DMS53 treated with DMSO at 0.1 percent for 48 hours (cell line): ENCODE data around the gene MAMLD1.

Source experiments
- DNase-seq: peaks from one replicate; lab custom pipeline; 2025; ENCODE audit not compliant: unreplicated experiment; lab: John Stamatoyannopoulos, UW

MAMLD1 gene

DNA sequence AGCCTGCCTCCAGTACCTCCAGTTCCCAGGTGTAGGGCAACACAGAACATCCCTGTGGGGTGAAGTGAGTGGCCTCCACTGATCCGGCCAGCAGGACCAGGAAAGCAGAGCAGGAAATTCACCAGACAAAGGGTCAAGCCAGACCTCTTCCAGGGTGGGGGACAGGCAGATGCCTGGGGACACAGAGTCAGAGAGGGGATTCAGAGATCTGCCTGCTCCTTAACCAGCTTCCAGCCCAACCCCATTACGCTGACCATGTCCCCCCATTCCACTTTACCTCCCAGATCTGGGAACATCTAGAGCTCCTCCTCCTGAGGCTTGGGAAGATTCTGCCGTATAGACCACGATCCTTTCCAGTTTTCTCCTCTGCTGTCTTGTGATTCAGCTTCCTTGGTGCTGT, 132.4 kb downstream of the MAMLD1 start:
- no peak for DNase-seq

DNA sequence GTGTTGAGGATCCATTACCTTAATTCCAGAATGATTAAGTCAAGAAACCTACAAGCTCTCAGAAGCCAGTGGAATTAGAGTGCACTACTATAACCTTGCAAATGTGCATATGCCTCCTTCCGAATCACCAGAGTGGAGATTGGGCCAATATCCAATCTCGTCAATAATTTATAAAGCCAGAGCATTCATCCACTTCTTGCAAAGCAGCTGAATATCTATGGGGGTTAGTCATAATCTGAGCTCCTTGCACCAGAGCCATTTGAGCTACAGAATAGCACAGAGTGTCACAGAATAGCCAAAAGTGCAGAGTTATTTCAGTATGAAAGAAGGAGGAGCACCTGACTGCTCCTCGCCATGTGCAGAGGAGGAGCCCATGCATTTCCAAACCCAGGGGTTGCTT, 136.1 kb downstream of the MAMLD1 start:
- DNase-seq: no peak

DNA sequence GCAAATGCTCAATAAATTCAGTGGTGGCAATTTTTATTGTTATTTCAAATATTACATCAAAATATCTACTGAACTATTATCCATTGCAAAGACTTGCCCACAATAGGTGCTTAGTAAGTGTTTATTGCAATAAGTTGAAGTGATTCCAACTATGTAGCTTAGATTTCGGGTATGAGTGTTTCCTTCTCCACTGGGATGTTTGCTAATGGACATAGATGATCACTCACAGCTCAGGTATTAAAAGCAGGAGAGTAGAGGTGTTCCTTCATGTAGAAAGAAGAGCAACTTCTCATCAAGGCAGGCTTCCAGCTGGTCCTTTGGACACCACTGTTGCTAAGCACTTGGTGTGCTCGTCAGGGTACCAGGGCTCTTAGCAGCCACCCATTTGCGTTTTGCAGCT, 139.0 kb downstream of the MAMLD1 start:
- no peak for DNase-seq

DNA sequence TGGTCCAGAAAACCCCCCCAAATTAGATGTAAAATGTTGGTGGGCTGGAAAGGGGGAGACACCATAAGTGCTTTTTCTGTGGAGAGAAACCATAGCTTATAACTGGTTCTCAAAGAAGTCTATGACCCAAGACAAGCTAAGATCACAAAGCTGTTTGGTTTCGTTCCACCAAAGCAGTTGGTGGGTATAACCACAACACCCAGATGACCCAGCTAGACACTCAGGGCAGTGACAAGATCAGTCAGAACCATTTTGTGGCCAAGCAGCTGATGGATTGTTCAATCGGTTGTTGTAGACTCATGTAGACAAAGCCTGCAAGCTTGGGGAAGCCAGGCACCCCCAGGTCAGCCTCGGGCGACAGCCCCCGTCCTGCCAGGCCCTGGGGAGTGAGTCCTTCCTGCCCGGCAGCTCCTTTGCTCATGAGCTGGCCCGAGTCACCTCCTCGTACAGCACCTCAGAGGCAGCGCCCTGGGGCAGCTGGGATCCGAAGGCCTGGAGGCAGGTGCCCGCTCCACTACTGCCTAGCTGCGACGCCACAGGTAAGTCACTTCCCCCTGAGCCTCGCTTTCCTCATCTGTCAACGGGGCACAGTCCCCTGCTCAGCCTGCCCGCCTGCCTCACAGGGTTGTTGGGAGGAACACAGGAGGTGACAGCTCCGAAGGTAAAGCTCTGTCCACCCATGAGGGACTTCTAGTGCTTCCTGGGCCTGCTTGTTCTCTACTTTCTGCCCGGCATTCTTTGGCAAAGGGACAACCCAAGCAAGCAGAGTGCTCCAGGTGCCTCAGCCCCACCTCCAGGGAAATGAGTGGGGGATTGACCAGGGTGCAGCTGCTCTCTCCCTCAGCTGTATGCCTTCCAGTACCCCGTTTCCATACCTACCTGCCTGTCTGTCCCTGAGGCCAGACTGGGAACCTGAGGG, 140.1 kb downstream of the MAMLD1 start:
- DNase-seq: no peak

DNA sequence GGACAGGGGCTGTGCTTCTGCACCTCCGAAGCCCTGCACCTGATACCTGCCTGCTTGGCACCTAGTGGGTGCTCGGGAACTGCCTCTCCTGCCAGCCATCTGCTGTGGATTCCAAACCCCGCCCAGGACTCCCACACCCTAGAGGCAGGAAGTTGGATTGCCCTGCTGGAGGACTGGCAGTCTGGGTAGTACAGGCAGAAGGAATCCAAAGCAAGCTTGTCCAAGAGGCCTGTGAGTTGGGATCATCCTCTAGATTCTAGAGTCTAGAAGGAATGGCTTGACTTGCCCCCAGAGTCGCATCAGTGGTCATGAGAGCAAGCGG, 140.7 kb downstream of the MAMLD1 start:
- no peak for DNase-seq

DNA sequence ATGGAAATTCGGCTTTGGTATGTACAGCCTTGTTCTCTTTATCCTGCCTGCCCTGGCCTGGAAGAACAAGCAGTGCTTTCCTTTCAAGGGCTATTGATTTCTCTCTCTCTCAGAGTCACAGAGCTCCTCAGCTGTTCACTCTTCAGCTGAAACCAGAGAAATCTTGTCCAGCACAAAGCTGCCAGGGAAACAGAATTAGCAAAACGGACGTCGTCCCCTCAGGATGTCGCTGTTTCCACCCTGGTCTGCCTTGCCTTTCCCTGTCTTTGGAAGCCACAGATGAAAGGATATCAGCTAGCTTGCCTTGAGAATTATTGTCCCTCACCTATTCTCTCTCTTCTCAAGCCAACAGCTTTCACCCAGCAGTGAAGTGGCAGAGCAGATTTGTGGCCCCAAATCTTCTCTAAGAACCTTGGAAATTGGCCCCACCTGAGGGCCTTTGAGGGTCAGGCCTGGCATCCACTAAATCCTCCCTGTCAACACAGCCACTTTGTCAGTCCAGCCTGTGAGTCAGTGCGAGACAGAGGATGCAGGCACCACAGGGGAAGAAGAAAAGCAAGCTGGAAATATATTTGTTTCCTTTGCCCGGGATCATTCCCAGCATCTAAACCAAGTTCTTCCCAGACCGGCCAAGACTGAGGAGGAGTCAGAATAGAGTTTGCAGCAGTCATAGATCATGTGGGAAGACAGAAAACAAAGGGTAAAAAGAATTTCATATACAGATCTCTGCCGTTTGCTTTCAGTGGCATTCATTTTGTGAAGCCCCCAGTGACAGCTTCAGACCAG, 141.5 kb downstream of the MAMLD1 start:
- no peak for DNase-seq

DNA sequence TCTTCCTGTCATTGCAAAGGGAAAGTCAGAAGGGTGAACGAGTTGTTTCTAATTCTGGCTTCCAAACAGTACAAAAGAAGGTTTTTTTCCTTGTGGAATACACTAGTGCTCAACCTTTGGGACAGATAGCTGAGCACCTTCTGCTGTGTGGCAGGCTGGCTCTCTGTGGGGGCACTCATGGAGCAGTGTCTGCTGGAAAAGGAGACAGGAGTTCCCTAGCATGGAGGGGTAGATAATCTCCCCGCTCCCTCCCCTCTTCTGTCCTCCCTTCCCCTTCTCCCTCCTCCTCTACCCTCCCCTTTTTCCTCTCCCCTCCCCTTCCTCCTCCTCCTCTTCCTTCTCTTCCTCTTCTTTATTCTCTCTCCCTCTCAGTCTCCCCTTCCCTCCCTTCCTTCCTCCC, 142.9 kb downstream of the MAMLD1 start:
- DNase-seq: no peak

DNA sequence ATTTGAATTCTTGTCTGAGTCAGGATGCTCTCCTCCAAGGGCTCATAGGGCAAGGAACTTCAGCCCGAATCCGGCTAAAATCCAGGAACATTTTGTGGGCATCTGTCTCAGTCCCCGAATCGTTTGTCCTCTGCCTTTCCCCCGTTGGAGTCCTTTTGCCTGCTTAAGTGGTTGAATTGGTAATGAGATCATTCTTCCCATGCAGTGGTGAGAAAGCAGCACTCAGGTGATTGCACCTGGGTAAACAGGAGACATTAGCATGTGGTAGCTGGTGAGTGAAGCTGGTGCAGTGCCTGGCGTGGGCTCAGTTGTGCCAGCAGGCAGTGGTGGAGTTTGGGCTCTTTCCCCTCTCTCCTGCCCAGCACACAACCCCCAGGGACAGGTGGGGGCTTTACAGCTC, 143.4 kb downstream of the MAMLD1 start:
- DNase-seq: peak; percentile 40

DNA sequence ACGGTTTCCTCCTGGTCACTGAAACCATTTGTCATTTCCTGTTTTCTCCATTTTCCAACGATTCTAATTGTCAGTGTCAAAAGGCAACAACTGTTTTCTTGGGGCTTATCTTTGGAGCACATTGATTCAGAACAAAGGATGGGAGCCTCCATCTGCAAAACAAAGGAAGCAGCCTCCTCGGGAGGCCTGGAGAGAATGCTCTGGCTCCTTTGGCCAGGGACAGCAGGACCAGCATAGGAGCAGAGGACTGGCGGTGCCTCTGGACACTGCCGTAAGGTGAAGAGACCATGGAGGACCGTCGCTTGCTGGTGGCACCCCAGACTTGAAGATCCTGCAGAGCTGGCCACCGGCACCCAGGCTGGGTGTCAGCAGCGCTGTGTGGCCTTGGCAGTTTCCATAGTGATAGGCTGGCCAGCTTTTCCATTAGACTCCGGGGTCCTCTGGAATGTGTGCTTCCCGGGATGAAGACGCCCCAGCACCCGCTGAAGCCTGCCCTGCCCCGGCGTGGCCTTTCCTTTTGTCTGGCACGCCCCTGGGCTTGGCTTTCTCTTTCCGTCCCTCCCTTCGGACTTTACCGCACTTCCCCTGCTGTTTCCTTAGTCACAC, 144.2 kb downstream of the MAMLD1 start:
- no peak for DNase-seq

DNA sequence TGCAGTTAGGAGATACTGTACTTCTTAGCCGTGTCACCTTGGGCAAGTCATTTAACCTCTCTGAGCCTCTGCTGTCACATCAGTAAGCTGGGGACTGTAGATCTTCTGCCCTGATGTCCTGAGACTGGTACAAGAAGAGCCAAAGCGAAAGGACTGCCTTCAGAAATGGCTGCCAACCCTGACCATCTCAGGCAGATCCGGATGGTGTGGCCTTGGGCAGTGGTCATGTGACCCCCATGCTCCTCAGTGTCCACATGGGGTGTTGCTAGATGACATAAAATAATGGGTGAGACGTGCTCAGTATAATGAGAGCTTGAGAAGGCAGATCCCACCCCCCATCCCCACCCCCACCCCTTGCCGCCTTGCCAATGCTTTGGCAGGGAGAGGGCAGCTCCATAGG, 144.9 kb downstream of the MAMLD1 start:
- DNase-seq: no peak

DNA sequence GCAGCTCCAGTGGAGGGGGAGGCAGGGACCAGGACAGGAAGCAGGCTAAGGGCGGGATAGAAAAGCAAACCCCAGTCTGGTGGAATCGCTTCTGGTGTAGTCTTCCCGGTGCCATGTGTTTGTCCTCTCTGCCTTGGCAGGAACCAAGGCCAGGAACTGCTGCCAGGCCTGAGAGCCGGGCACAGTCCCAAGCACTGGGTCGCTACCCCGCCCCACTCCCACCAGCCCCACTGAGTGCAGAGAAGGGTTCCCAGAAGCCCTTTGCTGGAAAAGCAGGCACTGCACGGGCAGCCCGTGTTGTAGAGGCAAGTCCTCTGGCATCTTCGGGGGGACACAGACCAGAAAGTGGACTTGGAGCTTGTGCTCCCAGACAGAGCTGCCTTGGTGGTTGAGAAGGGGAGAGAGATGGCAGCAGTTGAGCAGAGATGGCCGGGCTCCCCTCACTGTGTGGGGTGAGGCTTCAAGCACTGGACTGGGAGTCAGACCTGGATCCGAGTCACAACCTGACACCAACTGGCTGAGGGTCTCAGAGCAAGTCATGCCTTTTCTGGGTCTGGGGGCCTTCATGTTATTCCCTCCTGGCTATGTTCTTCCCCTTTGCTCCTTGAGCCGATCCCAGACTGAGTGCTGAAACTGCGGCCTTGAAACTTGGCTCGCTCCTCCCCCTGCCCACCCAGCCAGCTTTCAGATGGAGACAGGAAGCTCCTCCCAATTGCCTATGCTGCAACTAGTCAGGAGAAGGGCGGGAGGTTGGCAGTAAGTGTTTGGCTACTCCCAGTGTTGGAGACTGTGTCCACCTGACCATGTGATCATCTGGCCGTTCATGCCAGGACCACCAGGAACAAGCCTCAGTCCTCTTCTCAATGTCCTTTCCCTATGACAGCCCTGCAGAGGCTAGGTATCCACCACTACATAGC, 145.6 kb downstream of the MAMLD1 start:
- no peak for DNase-seq

DNA sequence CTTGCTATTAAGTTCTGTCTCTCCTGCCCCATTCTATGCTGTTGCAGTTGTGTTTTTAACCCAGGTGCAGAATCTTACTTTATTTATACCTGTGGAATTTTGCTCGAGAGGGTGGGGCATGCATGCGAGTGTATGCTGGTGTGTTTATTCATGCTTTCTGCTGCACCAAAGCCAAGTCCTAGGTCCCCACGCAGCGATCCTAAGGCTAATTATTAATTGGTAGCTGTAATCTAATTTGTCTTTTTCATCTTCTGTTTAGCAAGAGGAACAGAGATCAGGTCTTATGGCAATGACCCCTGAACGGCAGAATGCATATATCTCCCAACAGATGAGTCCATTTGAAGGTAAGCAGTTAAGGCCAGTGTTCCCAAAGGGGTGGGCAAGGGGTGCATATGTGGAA, 146.6 kb downstream of the MAMLD1 start:
- DNase-seq: no peak

DNA sequence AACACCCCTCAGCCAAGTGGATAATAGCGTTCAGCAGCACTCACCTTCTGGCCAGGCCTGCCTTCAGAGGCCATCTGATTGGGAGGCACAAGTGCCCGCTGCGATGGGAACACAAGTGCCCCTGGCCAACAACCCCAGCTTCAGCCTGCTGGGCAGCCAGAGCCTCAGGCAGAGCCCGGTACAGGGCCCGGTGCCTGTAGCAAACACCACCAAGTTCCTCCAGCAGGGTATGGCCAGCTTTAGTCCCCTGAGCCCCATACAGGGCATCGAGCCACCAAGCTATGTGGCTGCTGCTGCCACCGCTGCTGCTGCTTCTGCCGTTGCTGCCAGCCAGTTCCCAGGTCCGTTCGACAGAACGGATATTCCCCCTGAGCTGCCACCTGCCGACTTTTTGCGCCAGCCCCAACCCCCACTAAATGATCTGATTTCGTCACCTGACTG, 149.4 kb downstream of the MAMLD1 start:
- DNase-seq: no peak

DNA sequence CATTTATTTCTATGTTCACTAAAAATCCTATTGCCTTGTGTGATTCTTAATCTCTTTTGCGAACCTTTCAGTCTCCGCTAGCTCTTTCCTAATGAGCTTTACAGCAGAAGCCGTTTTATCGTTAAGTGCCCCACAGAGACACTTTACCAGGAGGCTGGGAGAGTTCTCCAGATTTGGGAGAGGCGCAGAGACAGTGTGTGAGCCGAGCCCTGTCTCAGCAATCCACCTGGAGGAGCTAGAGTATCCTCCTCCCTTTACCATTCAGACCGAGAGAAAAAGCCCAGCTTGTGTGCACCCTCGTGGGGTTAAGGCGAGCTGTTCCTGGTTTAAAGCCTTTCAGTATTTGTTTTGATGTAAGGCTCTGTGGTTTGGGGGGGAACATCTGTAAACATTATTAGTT, 150.4 kb downstream of the MAMLD1 start:
- DNase-seq: no peak

DNA sequence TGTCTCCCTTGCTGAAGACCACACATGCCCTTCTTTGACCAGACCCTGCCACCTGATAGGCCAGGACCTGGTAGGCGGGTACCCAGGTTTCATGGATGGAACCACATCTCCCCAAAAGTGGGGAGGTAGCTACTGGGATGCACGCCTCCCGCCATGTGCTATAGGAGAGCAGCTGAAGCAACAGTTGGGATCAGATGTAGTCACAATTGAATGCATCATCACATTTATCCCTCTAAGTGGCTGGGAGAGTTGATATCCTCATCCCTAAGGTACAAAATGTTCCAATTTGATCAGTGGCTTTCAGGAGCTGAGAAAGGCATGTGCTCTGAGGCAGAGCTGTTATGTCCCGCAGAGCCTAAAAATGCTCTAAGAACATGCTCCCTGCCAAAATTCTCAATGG, 151.3 kb downstream of the MAMLD1 start:
- DNase-seq: no peak

DNA sequence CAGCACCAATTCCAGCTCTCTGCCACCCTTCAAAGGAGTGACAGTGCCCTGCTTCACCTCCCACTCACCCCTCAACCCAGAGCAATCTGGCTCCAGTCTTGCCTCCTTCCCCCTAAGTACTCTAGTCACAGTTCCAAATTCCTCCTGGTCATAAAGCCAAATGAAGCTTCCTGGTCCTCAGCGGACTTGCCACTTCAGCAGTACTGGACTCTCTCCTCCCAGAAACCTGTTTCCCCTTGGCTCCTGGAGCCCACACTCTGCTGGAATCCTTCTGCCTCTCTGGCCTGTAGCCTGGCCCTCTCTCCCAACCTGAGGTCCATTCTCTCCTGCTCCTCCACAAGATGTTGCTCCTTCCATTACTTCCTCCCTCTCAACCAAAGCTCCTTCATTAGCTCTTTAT, 152.7 kb downstream of the MAMLD1 start:
- DNase-seq: no peak

DNA sequence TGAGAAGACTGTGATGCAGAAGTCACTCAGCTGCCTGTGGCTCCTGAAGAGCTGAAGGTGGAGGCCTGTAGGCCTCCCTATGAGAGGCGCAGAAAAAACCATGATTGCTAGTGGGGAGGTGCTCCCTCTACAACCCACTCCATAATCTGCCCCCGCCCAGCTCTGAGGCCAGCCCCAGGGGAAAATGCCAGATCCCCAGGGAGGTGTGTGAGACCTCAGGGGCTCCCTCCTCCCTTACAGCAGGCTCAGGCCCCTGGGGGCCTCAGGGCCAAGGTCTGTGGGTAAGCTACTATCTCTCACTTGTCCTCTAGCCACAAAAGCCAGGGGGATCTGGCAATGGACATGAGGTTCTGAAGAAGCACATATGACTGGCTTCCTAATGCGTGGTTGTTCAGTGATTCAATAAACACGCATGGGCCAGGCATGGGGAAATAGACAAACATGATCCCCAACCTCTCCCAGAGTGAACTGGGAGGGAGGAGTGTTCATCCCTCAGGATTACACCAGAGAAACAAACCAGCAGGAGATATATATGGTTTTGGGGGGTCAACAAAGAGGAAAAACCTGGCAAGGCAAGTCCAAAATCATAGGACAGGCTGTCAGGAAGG, 154.3 kb downstream of the MAMLD1 start:
- no peak for DNase-seq

DNA sequence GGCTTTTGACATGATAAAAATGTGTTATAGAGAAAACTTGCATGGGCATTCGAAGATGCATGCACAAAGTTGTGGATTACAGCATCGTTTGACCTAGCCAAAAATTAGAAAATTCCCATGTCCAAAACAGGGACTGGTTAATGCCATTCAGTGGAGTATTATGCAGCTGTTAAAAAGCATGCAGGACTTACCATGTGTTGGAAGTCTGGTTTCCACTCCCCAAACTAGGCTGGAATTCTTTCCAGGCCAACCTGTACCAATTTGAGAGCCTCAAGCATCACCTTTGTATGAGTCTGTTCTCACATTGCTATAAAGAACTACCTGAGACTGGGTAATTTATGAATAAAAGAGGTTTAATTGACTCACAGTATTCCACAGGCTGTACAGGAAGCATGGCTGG, 159.4 kb downstream of the MAMLD1 start:
- DNase-seq: no peak

DNA sequence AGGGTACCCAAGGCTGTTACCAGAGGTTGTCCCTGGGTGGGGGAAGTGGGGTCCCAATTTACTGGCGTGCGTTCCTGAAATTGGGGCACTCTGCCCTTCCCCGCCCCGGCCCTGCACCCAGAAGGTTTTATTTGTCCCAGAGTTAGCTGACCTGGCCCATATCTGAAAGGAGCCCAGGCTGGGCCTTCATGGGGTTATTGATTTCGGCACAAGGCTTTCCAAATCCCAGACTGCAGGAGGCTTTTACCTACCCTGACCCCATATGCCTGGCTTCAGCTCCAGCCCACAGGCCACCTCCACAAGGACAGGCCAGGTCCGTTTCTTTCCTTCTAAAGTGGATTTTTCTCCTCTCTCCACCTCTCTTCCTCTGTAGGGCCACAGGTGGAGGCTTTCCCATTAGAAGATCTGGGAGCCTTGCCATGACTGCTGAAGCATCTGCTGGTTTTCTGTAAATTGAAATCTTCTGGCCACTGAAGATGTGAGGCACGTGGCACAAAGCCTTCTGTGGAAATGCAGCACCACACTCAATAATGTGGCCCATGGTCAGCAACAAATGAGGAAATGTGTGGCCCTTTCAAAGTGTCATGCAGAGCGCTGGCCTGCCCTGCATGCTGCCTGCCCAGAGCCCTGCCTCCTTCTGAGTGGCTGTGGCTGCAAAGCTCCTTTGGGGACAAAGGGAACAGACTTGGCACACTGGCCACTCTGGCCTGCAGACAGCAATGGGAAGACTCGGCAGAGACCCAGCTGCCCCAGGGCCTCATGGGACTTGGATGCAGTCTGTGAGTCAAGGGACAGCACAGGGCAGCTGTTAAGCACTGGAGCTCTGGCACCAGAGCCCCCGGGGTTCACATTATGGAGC, 162.2 kb downstream of the MAMLD1 start:
- no peak for DNase-seq

DNA sequence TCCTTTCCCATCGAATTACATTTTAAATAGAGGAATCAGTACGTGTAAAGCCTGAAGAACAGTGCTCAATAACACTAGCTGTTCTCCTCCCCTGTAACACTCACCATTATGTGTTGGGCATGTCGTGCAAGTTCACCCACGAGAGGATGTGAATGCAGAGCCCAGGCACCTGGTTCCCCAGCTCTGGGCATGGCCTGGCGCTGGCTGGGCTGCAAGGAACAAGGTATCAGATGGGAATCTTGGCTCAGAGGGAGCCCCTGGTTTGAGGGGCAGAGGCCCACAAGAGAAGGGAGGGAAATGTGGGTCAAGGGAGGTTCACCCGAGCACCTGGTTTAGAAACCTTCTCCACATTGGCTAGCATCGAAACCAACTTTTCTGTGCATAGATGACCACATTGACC, 163.6 kb downstream of the MAMLD1 start:
- DNase-seq: no peak
